Measurements from ENCODE around the gene IGF2BP2.

Gene IGF2BP2

GRCh38 chr3:185649414-185649813 lies 175.4 kb downstream of the IGF2BP2 start:
- Histone ChIP-seq H4K12ac (ENCODE audit: low read depth, low read length) (no peak overlapping the region), H3K14ac (ENCODE audit: low read length) (no peak overlapping the region), H3K79me1 (ENCODE audit: low read length) (no peaks in the 10 kb centered on the region), H3K4me1 (ENCODE audit: control insufficient read depth in 1 of 2, insufficient read depth in 2 of 2, low read length in 2 of 2) (peaks cover 0 to 5% of the 10 kb centered on the region in 2 experiments), H3K9ac (ENCODE audit: low read length) (no peak overlapping the region), H2AK5ac (ENCODE audit: low read length) (no peak overlapping the region), H4K8ac (ENCODE audit: low read depth, low read length) (no peak overlapping the region), H2AFZ (ENCODE audit: insufficient read depth, low read length, poor library complexity) (no peak overlapping the region), H3K9me3 (ENCODE audit: insufficient read depth, low read depth, low read length) (no peaks in the 10 kb centered on the region), H3K4ac (ENCODE audit: low read depth, low read length) (no peak overlapping the region), H3K36me3 (ENCODE audit: control insufficient read depth in 1 of 2, insufficient read depth in 2 of 2, low read length in 2 of 2) (peaks cover 75 to 81% of the 10 kb centered on the region in 2 experiments), H3K23ac (ENCODE audit: low read length) (no peak overlapping the region), H2BK12ac (ENCODE audit: low read length) (no peak overlapping the region), H3K4me2 (ENCODE audit: low read length) (no peak overlapping the region), H3K27ac (ENCODE audit: low read depth, low read length) (no peak overlapping the region), H3K4me3 (ENCODE audit: low read depth, low read length) (no peak overlapping the region), H3K18ac (ENCODE audit: low read length) (no peak overlapping the region), H3K79me2 (ENCODE audit: control insufficient read depth, insufficient read depth, low read length, poor library complexity) (no peaks in the 10 kb centered on the region), H2BK5ac (ENCODE audit: low read depth, low read length, poor library complexity) (no peak overlapping the region), H4K91ac (ENCODE audit: low read depth, low read length) (no peak overlapping the region), H3K27me3 (ENCODE audit: insufficient read depth, low read length) (no peaks in the 10 kb centered on the region), H2BK120ac (ENCODE audit: insufficient read depth, low read length, poor library complexity) (no peak overlapping the region)
- no peak for DNase-seq
- no CpG with 5 or more reads among the region's 10 CpGs for WGBS (ENCODE audit: extremely low coverage, insufficient coverage, insufficient read length)

GRCh38 chr3:185648396-185648795 lies 176.4 kb downstream of the IGF2BP2 start:
- H4K91ac ChIP-seq (ENCODE audit: low read depth, low read length): no peak overlapping the region
- H2AFZ ChIP-seq (ENCODE audit: insufficient read depth, low read length, poor library complexity): no peak overlapping the region
- no peak overlapping the region for H3K4me3 ChIP-seq (ENCODE audit: low read depth, low read length)
- no peak overlapping the region for H4K12ac ChIP-seq (ENCODE audit: low read depth, low read length)
- H3K79me1 ChIP-seq (ENCODE audit: low read length): no peaks in the 10 kb centered on the region
- no peak overlapping the region for H3K4ac ChIP-seq (ENCODE audit: low read depth, low read length)
- H3K9me3 ChIP-seq (ENCODE audit: insufficient read depth, low read depth, low read length): no peaks in the 10 kb centered on the region
- H2BK12ac ChIP-seq (ENCODE audit: low read length): no peak overlapping the region
- H4K8ac ChIP-seq (ENCODE audit: low read depth, low read length): no peak overlapping the region
- H3K4me2 ChIP-seq (ENCODE audit: low read length): no peak overlapping the region
- no peak overlapping the region for H2BK120ac ChIP-seq (ENCODE audit: insufficient read depth, low read length, poor library complexity)
- no peak overlapping the region for H3K14ac ChIP-seq (ENCODE audit: low read length)
- H3K23ac ChIP-seq (ENCODE audit: low read length): no peak overlapping the region
- no peak overlapping the region for H3K18ac ChIP-seq (ENCODE audit: low read length)
- H2AK5ac ChIP-seq (ENCODE audit: low read length): no peak overlapping the region
- no peaks in the 10 kb centered on the region for H3K79me2 ChIP-seq (ENCODE audit: control insufficient read depth, insufficient read depth, low read length, poor library complexity)
- H3K36me3 ChIP-seq (ENCODE audit: control insufficient read depth in 1 of 2, insufficient read depth in 2 of 2, low read length in 2 of 2): peaks cover 67 to 73% of the 10 kb centered on the region in 2 experiments
- peaks cover 0 to 5% of the 10 kb centered on the region in 2 experiments for H3K4me1 ChIP-seq (ENCODE audit: control insufficient read depth in 1 of 2, insufficient read depth in 2 of 2, low read length in 2 of 2)
- H2BK5ac ChIP-seq (ENCODE audit: low read depth, low read length, poor library complexity): no peak overlapping the region
- H3K27me3 ChIP-seq (ENCODE audit: insufficient read depth, low read length): no peaks in the 10 kb centered on the region
- DNase-seq: no peak
- no CpG with 5 or more reads among the region's 4 CpGs for WGBS (ENCODE audit: extremely low coverage, insufficient coverage, insufficient read length)
- H3K9ac ChIP-seq (ENCODE audit: low read length): no peak overlapping the region
- no peak overlapping the region for H3K27ac ChIP-seq (ENCODE audit: low read depth, low read length)

GRCh38 chr3:185647880-185648210 lies 177.0 kb downstream of the IGF2BP2 start:
- Histone ChIP-seq H3K23ac (ENCODE audit: low read length) (no peak overlapping the region), H2AFZ (ENCODE audit: insufficient read depth, low read length, poor library complexity) (no peak overlapping the region), H3K27ac (ENCODE audit: low read depth, low read length) (no peak overlapping the region), H3K27me3 (ENCODE audit: insufficient read depth, low read length) (no peaks in the 10 kb centered on the region), H2AK5ac (ENCODE audit: low read length) (no peak overlapping the region), H3K18ac (ENCODE audit: low read length) (no peak overlapping the region), H3K9ac (ENCODE audit: low read length) (no peak overlapping the region), H3K14ac (ENCODE audit: low read length) (no peak overlapping the region), H3K4me1 (ENCODE audit: control insufficient read depth in 1 of 2, insufficient read depth in 2 of 2, low read length in 2 of 2) (peaks cover 0 to 5% of the 10 kb centered on the region in 2 experiments), H3K36me3 (ENCODE audit: control insufficient read depth in 1 of 2, insufficient read depth in 2 of 2, low read length in 2 of 2) (peaks cover 68 to 75% of the 10 kb centered on the region in 2 experiments), H3K79me2 (ENCODE audit: control insufficient read depth, insufficient read depth, low read length, poor library complexity) (no peaks in the 10 kb centered on the region), H4K91ac (ENCODE audit: low read depth, low read length) (no peak overlapping the region), H2BK12ac (ENCODE audit: low read length) (no peak overlapping the region), H3K4me2 (ENCODE audit: low read length) (no peak overlapping the region), H4K12ac (ENCODE audit: low read depth, low read length) (no peak overlapping the region), H3K4ac (ENCODE audit: low read depth, low read length) (no peak overlapping the region), H3K79me1 (ENCODE audit: low read length) (no peaks in the 10 kb centered on the region), H4K8ac (ENCODE audit: low read depth, low read length) (no peak overlapping the region), H3K9me3 (ENCODE audit: insufficient read depth, low read depth, low read length) (no peaks in the 10 kb centered on the region), H2BK5ac (ENCODE audit: low read depth, low read length, poor library complexity) (no peak overlapping the region), H2BK120ac (ENCODE audit: insufficient read depth, low read length, poor library complexity) (no peak overlapping the region), H3K4me3 (ENCODE audit: low read depth, low read length) (no peak overlapping the region)
- no CpG with 5 or more reads among the region's 10 CpGs for WGBS (ENCODE audit: extremely low coverage, insufficient coverage, insufficient read length)
- DNase-seq: peak; percentile 96 to 99

- peaks cover 63 to 73% of the 10 kb centered on the region in 2 experiments for H3K36me3 ChIP-seq (ENCODE audit: control insufficient read depth in 1 of 2, insufficient read depth in 2 of 2, low read length in 2 of 2)
- no peak overlapping the region for H3K4ac ChIP-seq (ENCODE audit: low read depth, low read length)
- H3K79me2 ChIP-seq (ENCODE audit: control insufficient read depth, insufficient read depth, low read length, poor library complexity): no peaks in the 10 kb centered on the region
- H2AFZ ChIP-seq (ENCODE audit: insufficient read depth, low read length, poor library complexity): no peak overlapping the region
- H3K4me3 ChIP-seq (ENCODE audit: low read depth, low read length): no peak overlapping the region
- H3K27me3 ChIP-seq (ENCODE audit: insufficient read depth, low read length): no peaks in the 10 kb centered on the region
- no peak overlapping the region for H3K9ac ChIP-seq (ENCODE audit: low read length)
- no peak overlapping the region for H4K8ac ChIP-seq (ENCODE audit: low read depth, low read length)
- no peak overlapping the region for H2BK120ac ChIP-seq (ENCODE audit: insufficient read depth, low read length, poor library complexity)
- peak overlapping the region; percentile 12 for H3K27ac ChIP-seq (ENCODE audit: low read depth, low read length)
- no peak for DNase-seq
- H3K9me3 ChIP-seq (ENCODE audit: insufficient read depth, low read depth, low read length): no peaks in the 10 kb centered on the region
- H2BK12ac ChIP-seq (ENCODE audit: low read length): no peak overlapping the region
- WGBS (ENCODE audit: extremely low coverage, insufficient coverage, insufficient read length): no CpG with 5 or more reads among the region's 19 CpGs
- H3K18ac ChIP-seq (ENCODE audit: low read length): no peak overlapping the region
- no peaks in the 10 kb centered on the region for H3K79me1 ChIP-seq (ENCODE audit: low read length)
- no peak overlapping the region for H3K4me2 ChIP-seq (ENCODE audit: low read length)
- H2BK5ac ChIP-seq (ENCODE audit: low read depth, low read length, poor library complexity): no peak overlapping the region
- H3K14ac ChIP-seq (ENCODE audit: low read length): no peak overlapping the region
- no peak overlapping the region for H3K23ac ChIP-seq (ENCODE audit: low read length)
- peaks cover 0 to 5% of the 10 kb centered on the region in 2 experiments for H3K4me1 ChIP-seq (ENCODE audit: control insufficient read depth in 1 of 2, insufficient read depth in 2 of 2, low read length in 2 of 2)
- no peak overlapping the region for H4K91ac ChIP-seq (ENCODE audit: low read depth, low read length)
- H2AK5ac ChIP-seq (ENCODE audit: low read length): no peak overlapping the region
- no peak overlapping the region for H4K12ac ChIP-seq (ENCODE audit: low read depth, low read length)
Measured at GRCh38 chr3:185647134-185647879, 177.5 kb downstream of the IGF2BP2 start.
